Prostate gland (tissue), 2 donors: ENCODE data around the gene NUP88.

Source experiments
- CTCF ChIP-seq, 4 experiments: fragments of 200-600 bp in 2 of 4; fragments of 450-650 bp in 2 of 4; sonication (generic) in 2 of 4; IDR thresholded peaks; 1 replicate in 3 of 4; 2 replicates in 1 of 4; pipeline ENCODE4 v1.5.1; 2016 to 2019; ENCODE audit warnings: antibody characterized with exemption in 4 of 4, mild to moderate bottlenecking in 2 of 4, moderate library complexity in 2 of 4
- POLR2A ChIP-seq: fragments of 450-650 bp; IDR thresholded peaks from one replicate; pipeline ENCODE4 v1.6.1; 2016; ENCODE audit warnings: antibody characterized with exemption, mild to moderate bottlenecking
- POLR2AphosphoS5 ChIP-seq: sonication (generic); formaldehyde crosslinking; IDR thresholded peaks from one replicate; pipeline ENCODE4 v1.6.1; 2017; ENCODE audit warnings: antibody characterized with exemption

- no peak for TF ChIP-seq POLR2AphosphoS5
- TF ChIP-seq POLR2A = no peak
- TF ChIP-seq CTCF (IDR thresholded peaks at IDR 0.05) = no peak
Measured at GRCh38 chr17:5429191-5429887, 9.9 kb upstream of the NUP88 start.
